Upper lobe of left lung (tissue), 4 donors: ENCODE measurements around the gene TBC1D3B.

ENCODE experiments used
- EP300 ChIP-seq, 4 donors: sonication (generic); formaldehyde crosslinking; IDR thresholded peaks; one replicate each; pipeline ENCODE4 v1.5.1; 2017; ENCODE audit warnings: antibody characterized with exemption in 4 of 4, control low read depth in 2 of 4
- POLR2A ChIP-seq, 4 donors: fragments of 450-650 bp; IDR thresholded peaks; one replicate each; pipeline ENCODE4 v1.5.1; 2016 to 2017; ENCODE audit warnings: antibody characterized with exemption in 4 of 4, mild to moderate bottlenecking in 2 of 4
- POLR2AphosphoS5 ChIP-seq, 2 donors: sonication (generic); formaldehyde crosslinking; IDR thresholded peaks; one replicate each; pipeline ENCODE4 v1.5.1; 2017; ENCODE audit warnings: antibody characterized with exemption in 2 of 2
- TF ChIP-seq, protein P1 (sequence below), 6 experiments: fragments of 450-650 bp in 4 of 6; fragments of 200-600 bp in 2 of 6; sonication (generic) in 2 of 6; IDR thresholded peaks; one replicate each; pipeline ENCODE4 v1.5.1; 2016 to 2019; ENCODE audit warnings: antibody characterized with exemption in 6 of 6

DNA sequence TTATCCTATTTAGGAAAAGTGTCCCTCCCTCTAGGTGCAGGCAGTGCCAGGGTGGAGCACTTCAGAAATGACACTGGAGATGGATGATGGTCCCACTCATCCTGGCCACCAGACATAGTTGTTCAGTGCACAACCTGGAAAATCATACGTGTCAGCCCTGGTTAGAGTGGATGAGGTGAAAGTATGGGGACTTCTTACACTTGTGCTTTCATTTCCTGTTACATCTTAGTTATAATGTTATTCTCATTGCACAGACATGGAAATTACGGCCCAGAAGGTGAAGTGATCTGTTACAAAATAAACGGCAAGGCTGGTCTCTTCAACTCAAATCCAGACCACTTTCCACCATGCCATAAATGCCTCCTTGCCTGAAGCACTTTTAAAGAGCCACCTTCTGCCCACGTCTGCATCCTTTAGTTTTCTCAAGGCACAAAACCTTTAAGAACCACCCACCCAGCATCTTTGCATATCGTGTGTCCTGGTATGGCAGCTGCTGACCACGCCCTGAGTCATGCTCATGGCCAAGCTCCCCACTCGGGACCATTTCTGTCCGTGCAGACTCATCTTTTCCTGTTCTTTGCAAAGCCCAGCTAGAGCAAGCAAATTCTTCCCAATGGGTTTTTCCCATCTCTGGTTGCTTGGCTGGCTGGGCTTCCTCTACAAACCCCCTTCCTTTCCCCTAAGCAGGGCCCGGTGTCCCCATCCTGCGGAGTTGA lies 22.4 kb downstream of the TBC1D3B start:
- TF ChIP-seq, protein P1, sequence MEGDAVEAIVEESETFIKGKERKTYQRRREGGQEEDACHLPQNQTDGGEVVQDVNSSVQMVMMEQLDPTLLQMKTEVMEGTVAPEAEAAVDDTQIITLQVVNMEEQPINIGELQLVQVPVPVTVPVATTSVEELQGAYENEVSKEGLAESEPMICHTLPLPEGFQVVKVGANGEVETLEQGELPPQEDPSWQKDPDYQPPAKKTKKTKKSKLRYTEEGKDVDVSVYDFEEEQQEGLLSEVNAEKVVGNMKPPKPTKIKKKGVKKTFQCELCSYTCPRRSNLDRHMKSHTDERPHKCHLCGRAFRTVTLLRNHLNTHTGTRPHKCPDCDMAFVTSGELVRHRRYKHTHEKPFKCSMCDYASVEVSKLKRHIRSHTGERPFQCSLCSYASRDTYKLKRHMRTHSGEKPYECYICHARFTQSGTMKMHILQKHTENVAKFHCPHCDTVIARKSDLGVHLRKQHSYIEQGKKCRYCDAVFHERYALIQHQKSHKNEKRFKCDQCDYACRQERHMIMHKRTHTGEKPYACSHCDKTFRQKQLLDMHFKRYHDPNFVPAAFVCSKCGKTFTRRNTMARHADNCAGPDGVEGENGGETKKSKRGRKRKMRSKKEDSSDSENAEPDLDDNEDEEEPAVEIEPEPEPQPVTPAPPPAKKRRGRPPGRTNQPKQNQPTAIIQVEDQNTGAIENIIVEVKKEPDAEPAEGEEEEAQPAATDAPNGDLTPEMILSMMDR (IDR thresholded peaks at IDR 0.05), result no peak
- TF ChIP-seq POLR2AphosphoS5 (IDR thresholded peaks at IDR 0.05) (no peak), POLR2A (IDR thresholded peaks at IDR 0.05) (no peak), EP300 (IDR thresholded peaks at IDR 0.05) (no peak)
